ENCODE data around the gene TSBP1. TPM values are rescaled to one million over a fixed set of nuclear protein-coding genes. Genes with fewer than 3 reads are reported as not detected.

Gene TSBP1
- total and polyA plus RNA-seq, 9 of the 15 experiments (the other 6 are each of a cell fraction or from before 2014, with no cell fraction given): not detected

DNA sequence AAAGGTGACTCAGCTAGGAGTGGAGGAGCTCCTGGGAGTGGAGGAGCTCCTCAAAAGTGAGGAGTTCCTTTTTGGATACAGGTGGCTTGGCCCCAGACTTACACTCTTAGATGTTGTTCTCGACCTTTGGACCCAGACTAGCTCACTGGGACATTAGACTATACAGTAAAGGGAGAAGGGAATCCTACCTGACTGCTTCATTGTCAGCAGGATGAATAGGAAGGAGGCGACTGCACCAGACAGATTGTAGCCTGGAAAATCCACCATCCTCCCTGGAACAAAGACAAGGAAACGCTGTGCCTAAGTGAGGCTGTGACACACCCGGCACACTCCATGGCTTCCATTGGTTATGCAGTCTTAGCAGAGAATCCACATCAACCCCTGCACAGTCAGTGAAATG, 35.2 kb upstream of the TSBP1 start, which contains the start of gene BTNL2:
Gene BTNL2, minus strand, starts transcription at position 325 of the 400 bp plus-strand sequence. Its CDS starts 58 bp downstream, at position 267.
- no peaks in the 10 kb centered on the region for H3K9me3 ChIP-seq (replicated peaks; ENCODE audit: control insufficient read depth, insufficient read depth, low read depth, low read length)
- no peaks in the 10 kb centered on the region for H4K20me1 ChIP-seq (replicated peaks; ENCODE audit: control insufficient read depth, insufficient read depth, low read length)
- intact Hi-C loops (cut with micrococcal nuclease): no loop called here
- no peak within 1 kb of the TSS for H3K4me3 ChIP-seq
- FAIRE-seq (no peak), ATAC-seq (no peak), DNase-seq (ENCODE audit: extremely low read depth in 1 of 4, low spot score in 3 of 4) (no peak)
- H2AFZ ChIP-seq (ENCODE audit: low read depth, low read length): no peak within 1 kb of the TSS
- 0% methylated on average over 4 of the region's 4 CpGs for WGBS (ENCODE audit: insufficient coverage, low coverage, missing lambda C conversion rate)
- H3K27ac ChIP-seq (ENCODE audit: extremely low read depth, low read depth, low read length): no peak within 1 kb of the TSS
- BruUV-seq (replicated peaks): no TSS peak
- in situ Hi-C loops (cut with MboI): no loop called here
- no peak within 1 kb of the TSS for H3K4me2 ChIP-seq (ENCODE audit: insufficient read depth, low read length)
- H3K4me1 ChIP-seq (replicated peaks in 1 of 2; ENCODE audit: control insufficient read depth in 2 of 2, insufficient read depth in 2 of 2, low read length in 2 of 2): no peaks in the 10 kb centered on the region
- TF ChIP-seq MXI1 (IDR thresholded peaks at IDR 0.05; ENCODE audit: low read depth, low read length) (no peak), MCM7 (IDR thresholded peaks at IDR 0.05) (no peak), SMARCE1 (IDR thresholded peaks at IDR 0.05) (no peak), ZNF197 (CRISPR knock-in tag; IDR thresholded peaks at IDR 0.05; ENCODE audit: low read depth) (no peak)
- ChIA-PET CTCF (ENCODE audit: low intra/inter-chr PET ratio) (no interaction called here), POLR2A (interaction anchor here (0.6 kb wide), 1 partner anchor 24 kb away, joined by 3 read pairs; no protein-coding TSS in a partner anchor)
- H3K79me2 ChIP-seq (ENCODE audit: control insufficient read depth, insufficient read depth, low read length): no peaks in the 10 kb centered on the region
- H3K9ac ChIP-seq (ENCODE audit: insufficient read depth in 1 of 2, low read depth in 2 of 2, low read length in 2 of 2): no peak within 1 kb of the TSS
- H3K36me3 ChIP-seq (ENCODE audit: control insufficient read depth, insufficient read depth, low read length): no peaks in the 10 kb centered on the region
- H3K27me3 ChIP-seq (ENCODE audit: control insufficient read depth in 2 of 2, insufficient read depth in 2 of 2, low read length in 2 of 2): peaks cover 3 to 33% of the 10 kb centered on the region in 2 experiments; a peak in 4 of 5 replicates
- no peaks in the 10 kb centered on the region for H3K9me1 ChIP-seq (ENCODE audit: control insufficient read depth, insufficient read depth, low read length)

DNA sequence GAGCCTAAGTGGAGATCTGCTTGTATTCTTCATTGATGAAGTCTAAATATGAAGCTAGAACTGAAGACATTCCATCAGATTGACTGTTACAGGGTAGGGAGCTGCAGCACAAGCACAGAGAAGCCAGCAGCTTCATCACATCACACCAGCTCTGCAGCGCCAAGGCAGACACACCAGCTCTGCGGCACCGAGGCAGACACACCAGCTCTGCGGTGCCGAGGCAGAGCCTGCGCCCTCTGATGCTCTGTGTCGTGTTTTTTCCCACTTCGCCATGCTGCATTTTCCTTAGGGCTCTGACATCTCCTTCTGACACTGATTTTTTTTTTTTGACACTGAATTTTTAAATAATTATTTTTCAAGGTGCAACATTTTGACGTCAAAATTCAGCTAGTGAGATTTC, 34.5 kb upstream of the TSBP1 start:
- Histone ChIP-seq H3K4me1 (replicated peaks in 1 of 2; ENCODE audit: control insufficient read depth in 2 of 2, insufficient read depth in 2 of 2, low read length in 2 of 2) (no peaks in the 10 kb centered on the region), H3K27ac (ENCODE audit: extremely low read depth, low read depth, low read length) (no peak overlapping the region), H3K4me3 (no peak overlapping the region), H3K9me3 (replicated peaks; ENCODE audit: control insufficient read depth, insufficient read depth, low read depth, low read length) (no peaks in the 10 kb centered on the region), H4K20me1 (replicated peaks; ENCODE audit: control insufficient read depth, insufficient read depth, low read length) (no peaks in the 10 kb centered on the region), H2AFZ (ENCODE audit: low read depth, low read length) (no peak overlapping the region), H3K27me3 (ENCODE audit: control insufficient read depth in 2 of 2, insufficient read depth in 2 of 2, low read length in 2 of 2) (peaks cover 3 to 27% of the 10 kb centered on the region in 2 experiments; a peak in 4 of 5 replicates), H3K9me1 (ENCODE audit: control insufficient read depth, insufficient read depth, low read length) (no peaks in the 10 kb centered on the region), H3K36me3 (ENCODE audit: control insufficient read depth, insufficient read depth, low read length) (no peaks in the 10 kb centered on the region), H3K79me2 (ENCODE audit: control insufficient read depth, insufficient read depth, low read length) (no peaks in the 10 kb centered on the region), H3K4me2 (ENCODE audit: insufficient read depth, low read length) (no peak overlapping the region), H3K9ac (ENCODE audit: insufficient read depth in 1 of 2, low read depth in 2 of 2, low read length in 2 of 2) (no peak overlapping the region)
- WGBS (ENCODE audit: insufficient coverage, low coverage, missing lambda C conversion rate): under 1% methylated on average over 9 of the region's 9 CpGs
- in situ Hi-C loops (cut with MboI): no loop called here
- intact Hi-C loops (cut with micrococcal nuclease): no loop called here
- no peak for DNase-seq (ENCODE audit: extremely low read depth in 1 of 4, low spot score in 3 of 4)
- BruUV-seq (replicated peaks): no TSS peak
- no peak for FAIRE-seq
- ChIA-PET CTCF (ENCODE audit: low intra/inter-chr PET ratio) (no interaction called here), POLR2A (interaction anchor here (0.6 kb wide), 1 partner anchor 462 kb away, joined by 7 read pairs; no protein-coding TSS in a partner anchor)
- ATAC-seq: no peak
- TF ChIP-seq SP1 (CRISPR knock-in tag; IDR thresholded peaks at IDR 0.05) (no peak), EGR1 (conservative IDR thresholded peaks at IDR 0.05) (no peak), ZNF668 (CRISPR knock-in tag; IDR thresholded peaks at IDR 0.05) (no peak), FOXJ2 (tag; IDR thresholded peaks at IDR 0.05) (no peak)
- TF ChIP-seq, protein P1, sequence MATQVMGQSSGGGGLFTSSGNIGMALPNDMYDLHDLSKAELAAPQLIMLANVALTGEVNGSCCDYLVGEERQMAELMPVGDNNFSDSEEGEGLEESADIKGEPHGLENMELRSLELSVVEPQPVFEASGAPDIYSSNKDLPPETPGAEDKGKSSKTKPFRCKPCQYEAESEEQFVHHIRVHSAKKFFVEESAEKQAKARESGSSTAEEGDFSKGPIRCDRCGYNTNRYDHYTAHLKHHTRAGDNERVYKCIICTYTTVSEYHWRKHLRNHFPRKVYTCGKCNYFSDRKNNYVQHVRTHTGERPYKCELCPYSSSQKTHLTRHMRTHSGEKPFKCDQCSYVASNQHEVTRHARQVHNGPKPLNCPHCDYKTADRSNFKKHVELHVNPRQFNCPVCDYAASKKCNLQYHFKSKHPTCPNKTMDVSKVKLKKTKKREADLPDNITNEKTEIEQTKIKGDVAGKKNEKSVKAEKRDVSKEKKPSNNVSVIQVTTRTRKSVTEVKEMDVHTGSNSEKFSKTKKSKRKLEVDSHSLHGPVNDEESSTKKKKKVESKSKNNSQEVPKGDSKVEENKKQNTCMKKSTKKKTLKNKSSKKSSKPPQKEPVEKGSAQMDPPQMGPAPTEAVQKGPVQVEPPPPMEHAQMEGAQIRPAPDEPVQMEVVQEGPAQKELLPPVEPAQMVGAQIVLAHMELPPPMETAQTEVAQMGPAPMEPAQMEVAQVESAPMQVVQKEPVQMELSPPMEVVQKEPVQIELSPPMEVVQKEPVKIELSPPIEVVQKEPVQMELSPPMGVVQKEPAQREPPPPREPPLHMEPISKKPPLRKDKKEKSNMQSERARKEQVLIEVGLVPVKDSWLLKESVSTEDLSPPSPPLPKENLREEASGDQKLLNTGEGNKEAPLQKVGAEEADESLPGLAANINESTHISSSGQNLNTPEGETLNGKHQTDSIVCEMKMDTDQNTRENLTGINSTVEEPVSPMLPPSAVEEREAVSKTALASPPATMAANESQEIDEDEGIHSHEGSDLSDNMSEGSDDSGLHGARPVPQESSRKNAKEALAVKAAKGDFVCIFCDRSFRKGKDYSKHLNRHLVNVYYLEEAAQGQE (IDR thresholded peaks at IDR 0.05; ENCODE audit: borderline replicate concordance): no peak
- TF ChIP-seq, protein P1 (CRISPR knock-in tag; IDR thresholded peaks at IDR 0.05; ENCODE audit: low read depth): no peak

All from K562 (cell line).